Effector memory CD8-positive, alpha-beta T cell (primary cell): Measurements from ENCODE around the gene GNAT3.

Experiments
- ATAC-seq: fragments of 150-1000 bp; cut with Tn5 transposase; replicated peaks from 2 replicates; pipeline ENCODE4 v1.10.0; 2021; ENCODE audit warnings: mild to moderate bottlenecking, moderate library complexity
- DNase-seq, 3 experiments: peaks; one replicate each; pipeline ENCODE4 v3.0.0; 2021
- H3K27ac Mint-ChIP-seq, 2 donors: one replicate each; pipeline ENCODE4 v1.8.0; 2022; ENCODE audit warnings: mild to moderate bottlenecking in 2 of 2, mixed read lengths in 2 of 2, moderate library complexity in 2 of 2
- H3K27me3 Mint-ChIP-seq, 2 donors: one replicate each; pipeline ENCODE4 v1.8.0; 2022; ENCODE audit warnings: mixed read lengths in 2 of 2
- H3K36me3 Mint-ChIP-seq: one replicate; pipeline ENCODE4 v1.8.0; 2022; ENCODE audit warnings: mild to moderate bottlenecking, moderate library complexity, mixed read lengths; ENCODE audit not compliant: insufficient read depth
- H3K4me1 Mint-ChIP-seq, 2 donors: one replicate each; pipeline ENCODE4 v1.8.0; 2022; ENCODE audit warnings: low read depth in 2 of 2, mixed read lengths in 2 of 2
- H3K4me3 Mint-ChIP-seq, 2 donors: one replicate each; pipeline ENCODE4 v1.8.0; 2022; ENCODE audit warnings: mild to moderate bottlenecking in 2 of 2, mixed read lengths in 2 of 2, moderate library complexity in 2 of 2
- H3K9me3 Mint-ChIP-seq, 2 donors: one replicate each; pipeline ENCODE4 v1.8.0; 2022; ENCODE audit warnings: mixed read lengths in 2 of 2

The GNAT3 gene

DNA sequence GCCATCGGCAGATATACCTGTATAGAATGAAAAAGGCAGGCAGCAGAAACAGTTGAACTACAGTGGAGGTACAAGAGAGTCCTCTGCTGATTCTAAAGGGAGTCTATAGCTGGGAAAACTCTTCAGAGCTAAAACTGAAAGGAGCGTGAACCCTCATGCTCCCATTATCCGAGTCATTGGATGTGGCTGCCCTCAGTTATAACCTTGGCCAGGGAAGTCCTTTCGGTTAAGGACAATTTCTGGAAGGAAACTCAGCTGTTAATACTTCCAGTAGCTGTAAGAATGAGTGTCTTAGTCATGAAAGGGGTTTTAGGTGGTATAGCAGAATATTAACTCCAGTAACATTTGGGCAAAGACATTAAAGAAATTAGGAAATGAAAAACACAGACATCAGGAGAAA lies 14.6 kb upstream of the GNAT3 start:
- H3K4me3 Mint-ChIP-seq = no peak overlapping the region
- no peaks in the 10 kb centered on the region for H3K4me1 Mint-ChIP-seq
- H3K27me3 Mint-ChIP-seq = no peaks in the 10 kb centered on the region

DNA sequence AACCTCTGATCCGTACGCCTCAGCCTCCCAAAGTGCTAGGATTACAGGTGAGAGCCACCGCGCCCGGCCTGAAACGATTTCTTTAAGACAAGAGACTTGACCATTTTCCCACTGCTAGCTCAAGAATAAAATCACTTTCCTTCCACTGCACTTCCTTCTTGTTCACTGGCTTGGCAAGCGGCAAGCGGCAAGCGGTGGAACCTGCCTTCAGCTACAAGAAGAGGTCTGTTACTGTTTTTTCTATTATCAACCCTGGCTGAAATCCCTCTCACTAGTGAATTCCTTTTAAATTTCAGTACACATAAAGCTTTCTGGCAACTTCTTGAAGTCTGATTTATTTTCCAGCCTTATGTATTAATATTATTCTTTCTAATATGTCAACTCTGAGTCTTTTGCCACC lies 12.8 kb upstream of the GNAT3 start:
- Mint-ChIP-seq H3K27ac (no peak overlapping the region), H3K27me3 (no peaks in the 10 kb centered on the region), H3K36me3 (no peaks in the 10 kb centered on the region), H3K4me3 (no peak overlapping the region), H3K9me3 (peaks cover 17 to 22% of the 10 kb centered on the region in 2 donors), H3K4me1 (no peaks in the 10 kb centered on the region)
- DNase-seq (no peak), ATAC-seq (no peak)

More for the DNA sequence above, 14.6 kb upstream of the GNAT3 start:
- no peak for DNase-seq
- Mint-ChIP-seq H3K36me3 (no peaks in the 10 kb centered on the region), H3K9me3 (peaks cover 17 to 22% of the 10 kb centered on the region in 2 donors), H3K27ac (no peak overlapping the region)
- no peak for ATAC-seq

DNA sequence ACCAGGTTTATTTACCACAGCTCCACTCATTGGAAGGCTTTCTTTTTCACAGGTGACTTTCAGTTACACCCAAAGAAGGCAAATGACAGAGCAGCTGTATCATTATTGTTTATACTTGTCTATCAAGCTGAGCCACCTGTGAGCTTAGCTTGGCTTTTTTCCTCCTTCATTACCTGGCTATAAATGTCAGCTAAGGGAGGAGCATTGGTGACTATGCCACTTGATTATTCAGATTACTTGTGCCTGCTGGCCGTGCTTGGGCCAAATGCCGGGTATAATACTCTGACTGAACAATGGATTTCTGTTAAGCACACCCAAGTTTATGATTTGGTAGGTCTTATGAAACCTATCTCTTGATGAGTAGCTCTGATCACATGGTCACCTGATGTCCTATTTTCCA lies 9.9 kb upstream of the GNAT3 start:
- Mint-ChIP-seq H3K9me3 (peaks cover 7 to 12% of the 10 kb centered on the region in 2 donors), H3K27ac (no peak overlapping the region), H3K4me1 (no peaks in the 10 kb centered on the region), H3K36me3 (no peaks in the 10 kb centered on the region), H3K4me3 (no peak overlapping the region), H3K27me3 (no peaks in the 10 kb centered on the region)
- ATAC-seq (no peak), DNase-seq (no peak)

DNA sequence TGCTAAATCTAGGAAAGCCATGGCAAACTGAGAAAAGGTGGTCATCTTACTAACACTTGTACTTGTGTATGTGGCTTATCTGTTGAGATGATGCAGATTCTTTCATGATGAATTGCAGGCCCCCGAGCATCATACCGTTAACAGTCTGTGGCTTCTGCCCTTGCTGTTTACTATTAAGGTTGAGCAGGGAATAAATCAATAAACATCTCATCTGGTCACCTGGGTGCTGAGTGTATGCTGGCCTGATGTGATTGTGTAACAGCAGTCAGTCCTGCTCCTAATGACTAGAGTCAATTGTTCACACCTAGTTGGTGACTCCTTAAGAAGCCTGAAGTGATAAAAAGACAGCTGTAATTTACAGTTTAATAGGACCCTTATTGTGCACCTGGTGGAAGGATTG lies 8.3 kb upstream of the GNAT3 start:
- Mint-ChIP-seq H3K9me3 (peaks cover 7 to 12% of the 10 kb centered on the region in 2 donors), H3K27me3 (no peaks in the 10 kb centered on the region)

DNA sequence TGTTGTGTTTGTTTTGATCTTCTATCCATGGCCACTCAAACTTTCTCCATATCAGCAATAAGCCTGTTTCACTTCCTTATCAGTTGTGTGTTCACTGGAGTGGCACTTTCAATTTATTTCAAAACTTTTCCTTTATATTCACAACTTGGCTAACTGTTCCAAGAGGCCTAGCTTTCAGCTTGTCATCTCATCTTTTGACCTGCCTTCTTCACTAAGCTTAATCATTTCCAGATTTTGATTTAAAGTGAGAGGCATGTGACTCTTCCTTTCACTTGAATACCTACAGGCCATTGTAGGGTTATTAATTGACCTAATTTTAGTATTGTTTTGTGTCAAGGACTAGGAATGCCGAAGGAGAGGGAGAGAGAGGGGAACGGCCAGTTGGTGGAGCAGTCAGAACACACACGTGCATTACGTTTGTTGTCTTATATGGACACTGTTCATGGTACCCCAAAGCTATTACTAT lies 5.5 kb upstream of the GNAT3 start:
- H3K4me3 Mint-ChIP-seq = no peak overlapping the region
- no peaks in the 10 kb centered on the region for H3K4me1 Mint-ChIP-seq
- H3K9me3 Mint-ChIP-seq = peaks cover 2 to 8% of the 10 kb centered on the region in 2 donors
- ATAC-seq = no peak
- no peaks in the 10 kb centered on the region for H3K27me3 Mint-ChIP-seq
- DNase-seq = no peak
- H3K27ac Mint-ChIP-seq = no peak overlapping the region
- no peaks in the 10 kb centered on the region for H3K36me3 Mint-ChIP-seq

More for the DNA sequence above, 8.3 kb upstream of the GNAT3 start:
- DNase-seq (no peak), ATAC-seq (no peak)
- no peaks in the 10 kb centered on the region for H3K36me3 Mint-ChIP-seq
- no peak overlapping the region for H3K4me3 Mint-ChIP-seq
- no peaks in the 10 kb centered on the region for H3K4me1 Mint-ChIP-seq
- no peak overlapping the region for H3K27ac Mint-ChIP-seq

DNA sequence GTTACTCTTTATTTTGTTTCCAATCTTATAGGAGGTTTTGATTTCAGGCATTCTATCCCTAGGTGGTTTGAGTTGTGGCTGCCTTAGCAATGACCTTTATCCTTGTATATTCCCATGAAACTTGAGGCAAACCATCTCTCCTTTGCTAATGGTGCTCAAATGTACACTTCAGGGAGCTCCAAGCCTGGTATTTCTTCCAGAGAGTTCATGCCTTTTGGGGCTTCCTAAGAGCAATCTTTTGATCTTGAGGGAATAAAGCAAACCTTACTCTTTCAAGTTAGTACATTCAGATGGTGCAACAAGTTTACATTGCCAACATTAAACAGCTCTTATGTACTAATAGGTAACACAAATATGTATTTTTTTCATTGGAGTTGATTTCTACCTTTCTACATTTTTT lies 3.4 kb upstream of the GNAT3 start:
- peaks cover 0 to 12% of the 10 kb centered on the region in 2 donors for H3K9me3 Mint-ChIP-seq
- no peaks in the 10 kb centered on the region for H3K27me3 Mint-ChIP-seq
- H3K4me3 Mint-ChIP-seq = no peak overlapping the region

DNA sequence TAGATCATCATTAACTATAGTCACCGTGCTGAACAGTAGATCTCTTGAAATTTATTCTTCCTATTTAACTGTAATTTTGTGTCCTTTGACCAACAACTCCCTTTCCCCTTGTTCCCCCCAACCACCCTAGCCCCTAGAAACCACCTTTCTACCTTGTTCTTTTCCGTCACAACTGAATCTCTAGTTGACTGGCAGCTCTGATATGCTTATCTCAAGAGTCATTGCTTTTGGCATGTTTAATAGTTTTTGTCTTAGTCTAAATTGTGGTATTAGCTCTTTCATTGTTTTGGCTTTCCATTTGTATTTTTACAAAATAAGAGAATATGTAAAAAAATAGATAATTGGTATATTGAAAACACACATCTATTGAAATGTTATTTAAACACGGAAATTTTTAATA lies 1.8 kb downstream of the GNAT3 start:
- Mint-ChIP-seq H3K36me3 (no peaks in the 10 kb centered on the region), H3K4me3 (no peak overlapping the region), H3K9me3 (peaks cover 3 to 12% of the 10 kb centered on the region in 2 donors), H3K27me3 (no peaks in the 10 kb centered on the region), H3K4me1 (no peaks in the 10 kb centered on the region), H3K27ac (no peak overlapping the region)
- DNase-seq = no peak
- ATAC-seq = no peak

More for the DNA sequence above, 3.4 kb upstream of the GNAT3 start:
- ATAC-seq (no peak), DNase-seq (no peak)
- Mint-ChIP-seq H3K27ac (no peak overlapping the region), H3K36me3 (no peaks in the 10 kb centered on the region), H3K4me1 (no peaks in the 10 kb centered on the region)

DNA sequence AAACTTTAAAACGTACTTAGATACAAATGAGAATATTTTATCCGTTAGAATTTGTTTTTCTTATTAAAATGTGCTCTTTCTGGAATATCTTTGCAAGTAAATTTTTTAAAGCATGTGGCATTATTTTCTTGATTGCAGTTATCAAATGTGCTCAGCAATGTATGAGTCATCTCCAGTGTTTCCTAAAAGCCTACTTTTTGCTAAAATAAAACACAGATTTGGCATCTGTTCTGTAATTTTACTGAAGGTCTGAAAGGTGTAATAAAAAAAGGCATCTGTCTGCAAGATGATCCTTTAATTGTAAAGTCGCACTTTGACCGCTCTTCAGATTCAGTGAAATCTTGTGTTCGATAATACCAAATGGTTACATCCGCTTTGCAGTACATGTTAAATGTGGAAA lies 3.4 kb downstream of the GNAT3 start:
- no peak overlapping the region for H3K4me3 Mint-ChIP-seq
- H3K36me3 Mint-ChIP-seq = no peaks in the 10 kb centered on the region
- H3K4me1 Mint-ChIP-seq = no peaks in the 10 kb centered on the region
- H3K27me3 Mint-ChIP-seq = no peaks in the 10 kb centered on the region
- H3K9me3 Mint-ChIP-seq = peaks cover 11 to 26% of the 10 kb centered on the region in 2 donors
- ATAC-seq (no peak), DNase-seq (no peak)
- H3K27ac Mint-ChIP-seq = no peak overlapping the region

DNA sequence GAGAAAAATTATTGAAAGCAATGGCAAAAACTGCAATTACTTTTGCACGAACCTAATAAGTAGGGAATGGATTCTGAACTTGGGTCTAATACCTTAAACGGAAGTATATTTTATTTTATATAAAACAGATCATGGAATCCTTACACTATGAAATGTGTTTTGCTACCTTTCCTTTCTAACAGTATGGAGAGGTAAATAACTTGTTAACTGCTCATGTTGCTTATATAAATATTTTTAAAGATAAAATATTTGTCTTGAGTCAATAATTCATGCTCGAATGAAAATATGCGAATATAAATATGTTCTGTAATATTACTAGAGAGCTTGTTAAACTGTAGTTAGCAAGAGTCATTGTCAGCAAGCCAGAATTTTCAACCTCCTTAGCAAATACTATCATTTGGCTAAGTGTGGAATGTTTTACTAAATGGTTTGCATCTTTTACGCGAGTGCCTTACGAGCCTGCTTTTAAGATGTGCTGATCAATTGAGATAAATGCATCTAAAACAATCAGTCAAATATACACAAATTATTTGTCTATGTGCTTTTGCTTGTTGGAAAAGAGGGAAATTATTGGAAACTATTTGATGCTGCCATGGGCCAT lies 5.9 kb downstream of the GNAT3 start:
- H3K4me1 Mint-ChIP-seq = no peaks in the 10 kb centered on the region
- no peaks in the 10 kb centered on the region for H3K27me3 Mint-ChIP-seq
- peaks cover 11 to 28% of the 10 kb centered on the region in 2 donors for H3K9me3 Mint-ChIP-seq
- H3K4me3 Mint-ChIP-seq = no peak overlapping the region
- DNase-seq = no peak
- H3K27ac Mint-ChIP-seq = no peak overlapping the region
- ATAC-seq = no peak
- no peaks in the 10 kb centered on the region for H3K36me3 Mint-ChIP-seq

DNA sequence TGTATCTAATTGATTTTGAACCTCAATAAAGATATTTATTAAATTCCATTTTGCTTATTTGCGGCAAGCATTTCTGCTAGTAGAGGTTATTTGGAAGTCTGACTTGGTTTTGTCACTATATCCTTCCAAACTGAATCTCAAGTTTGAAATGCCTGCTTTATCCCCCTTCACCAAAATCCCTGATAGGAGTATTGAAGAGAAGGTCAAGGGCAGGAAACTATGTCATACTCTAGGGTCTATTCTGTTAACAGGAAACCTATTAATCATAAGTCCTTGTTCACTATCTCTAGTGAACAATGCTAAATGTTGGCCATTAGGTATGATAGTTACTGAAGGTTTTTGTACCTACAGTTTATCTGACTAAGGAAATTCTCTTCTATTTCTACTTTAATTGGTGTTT lies 11.5 kb downstream of the GNAT3 start:
- DNase-seq = no peak
- Mint-ChIP-seq H3K27me3 (no peaks in the 10 kb centered on the region), H3K9me3 (peaks cover 8 to 17% of the 10 kb centered on the region in 2 donors), H3K36me3 (no peaks in the 10 kb centered on the region), H3K27ac (no peak overlapping the region), H3K4me3 (no peak overlapping the region), H3K4me1 (no peaks in the 10 kb centered on the region)
- no peak for ATAC-seq

DNA sequence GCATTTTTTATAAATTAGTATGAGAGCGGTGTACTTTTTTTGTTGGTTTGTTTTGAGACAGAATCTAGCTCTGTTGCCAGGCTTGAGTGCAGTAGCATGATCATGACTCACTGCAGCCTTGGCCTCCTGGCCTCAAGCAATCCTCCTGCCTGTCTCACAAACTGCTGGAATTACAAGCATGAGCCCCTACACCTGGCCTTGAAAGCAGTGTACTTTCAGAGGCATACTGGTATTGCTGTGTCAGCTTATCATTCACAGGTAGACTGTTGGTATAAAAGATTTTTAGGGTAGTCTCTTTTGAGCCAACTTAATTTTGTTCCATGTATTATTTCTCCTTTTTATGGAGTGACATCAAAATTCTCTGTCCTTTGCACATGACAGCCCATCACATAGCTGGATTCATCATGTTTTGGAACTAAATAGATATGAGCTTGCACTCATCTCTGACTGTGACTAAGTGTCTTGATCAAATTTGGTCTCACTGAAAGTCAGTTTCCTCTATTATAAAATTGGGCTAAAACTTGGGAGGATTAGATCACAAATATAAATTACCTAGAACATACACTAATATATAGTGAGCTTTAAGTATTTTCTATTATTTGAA lies 12.4 kb downstream of the GNAT3 start:
- ATAC-seq = no peak
- no peak overlapping the region for H3K4me3 Mint-ChIP-seq
- H3K27me3 Mint-ChIP-seq = no peaks in the 10 kb centered on the region
- peaks cover 4 to 10% of the 10 kb centered on the region in 2 donors for H3K9me3 Mint-ChIP-seq
- H3K36me3 Mint-ChIP-seq = no peaks in the 10 kb centered on the region
- H3K4me1 Mint-ChIP-seq = no peaks in the 10 kb centered on the region
- DNase-seq = no peak
- no peak overlapping the region for H3K27ac Mint-ChIP-seq

DNA sequence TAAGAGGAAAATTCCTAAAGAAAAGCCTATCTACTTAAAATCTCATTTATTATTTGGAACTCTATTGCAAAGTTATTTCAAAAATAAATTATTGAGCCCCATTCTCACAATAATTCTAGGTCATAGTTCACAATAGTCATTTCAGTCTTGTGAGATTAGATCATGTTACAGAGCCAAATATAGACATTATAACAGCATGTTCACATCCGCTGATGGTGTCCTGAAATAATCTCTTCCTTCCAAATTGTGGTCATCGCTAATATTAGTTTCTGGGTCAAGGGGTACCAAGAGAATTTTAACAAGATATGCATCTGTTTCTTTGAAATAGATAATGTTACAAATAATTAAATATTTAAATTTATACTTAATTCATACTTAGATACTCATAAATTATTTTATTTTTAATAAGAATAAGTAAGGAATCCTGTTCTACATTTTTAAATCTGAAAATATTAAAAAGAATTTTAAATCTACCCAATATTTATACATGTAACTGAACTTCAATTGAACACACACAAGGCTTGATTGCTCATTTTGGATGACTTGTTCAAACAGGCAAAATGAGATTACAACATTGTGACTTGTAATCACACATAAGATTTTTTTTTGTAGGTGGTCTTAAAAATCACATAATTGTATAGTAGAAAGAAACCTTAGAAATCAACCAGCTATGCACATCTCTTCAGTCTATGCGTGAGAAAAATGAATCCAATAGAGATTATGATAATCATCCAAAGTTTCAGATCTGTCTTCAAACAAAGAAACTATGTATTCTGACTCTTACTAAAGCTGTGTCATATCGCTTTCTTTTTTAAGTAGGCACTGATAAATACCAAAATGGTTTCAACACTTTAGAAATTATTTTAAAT lies 13.1 kb downstream of the GNAT3 start:
- Mint-ChIP-seq H3K27ac (no peak overlapping the region), H3K27me3 (no peaks in the 10 kb centered on the region), H3K4me1 (no peaks in the 10 kb centered on the region), H3K36me3 (no peaks in the 10 kb centered on the region), H3K9me3 (peaks cover 4 to 5% of the 10 kb centered on the region in 2 donors), H3K4me3 (no peak overlapping the region)
- ATAC-seq (no peak), DNase-seq (no peak)

DNA sequence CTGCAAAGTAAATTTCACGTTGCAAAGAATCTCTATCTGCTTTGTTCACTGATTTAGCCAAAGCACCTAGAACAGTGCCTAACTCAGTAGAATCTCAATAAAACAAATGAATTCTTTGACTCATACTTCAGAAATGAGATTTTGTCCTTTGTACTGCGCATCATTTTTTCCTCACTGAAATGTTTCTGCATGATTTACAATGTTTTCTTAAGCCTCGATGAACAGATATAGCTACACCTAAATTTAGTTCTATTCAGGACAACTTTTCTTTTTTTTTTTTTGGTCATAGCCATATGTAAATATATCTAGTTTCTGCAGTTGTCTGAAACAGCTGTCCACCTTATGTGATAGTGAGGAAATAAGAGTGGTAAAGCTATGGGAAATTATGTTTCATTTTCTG lies 15.3 kb downstream of the GNAT3 start:
- DNase-seq (no peak), ATAC-seq (no peak)
- Mint-ChIP-seq H3K9me3 (peaks cover under 1 to 4% of the 10 kb centered on the region in 2 donors), H3K36me3 (no peaks in the 10 kb centered on the region), H3K27me3 (no peaks in the 10 kb centered on the region), H3K27ac (no peak overlapping the region), H3K4me1 (no peaks in the 10 kb centered on the region), H3K4me3 (no peak overlapping the region)
